Measurements from ENCODE around the gene FCN2.

FCN2 gene

DNA sequence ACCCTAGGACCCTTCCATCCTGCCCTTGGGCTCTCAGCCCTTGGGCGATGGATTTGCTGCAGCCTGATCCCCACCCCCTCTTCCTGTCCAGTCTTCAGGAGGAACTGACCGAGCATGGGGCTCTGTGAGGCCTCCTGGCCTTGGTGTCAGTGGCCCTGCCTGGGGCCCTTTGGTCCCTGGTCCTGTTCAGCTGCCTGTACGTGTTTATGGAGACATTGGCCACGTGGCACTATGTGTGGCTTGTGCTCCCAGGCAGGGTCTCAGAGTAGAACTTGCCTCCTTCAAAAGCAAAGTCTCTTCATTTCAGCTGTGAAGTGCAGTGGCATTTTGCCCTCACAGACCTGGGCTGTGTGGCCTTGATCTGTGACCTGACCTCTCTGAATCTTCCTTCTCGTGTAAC is 11.1 kb downstream of the FCN2 start:
- TF ChIP-seq, protein P1, sequence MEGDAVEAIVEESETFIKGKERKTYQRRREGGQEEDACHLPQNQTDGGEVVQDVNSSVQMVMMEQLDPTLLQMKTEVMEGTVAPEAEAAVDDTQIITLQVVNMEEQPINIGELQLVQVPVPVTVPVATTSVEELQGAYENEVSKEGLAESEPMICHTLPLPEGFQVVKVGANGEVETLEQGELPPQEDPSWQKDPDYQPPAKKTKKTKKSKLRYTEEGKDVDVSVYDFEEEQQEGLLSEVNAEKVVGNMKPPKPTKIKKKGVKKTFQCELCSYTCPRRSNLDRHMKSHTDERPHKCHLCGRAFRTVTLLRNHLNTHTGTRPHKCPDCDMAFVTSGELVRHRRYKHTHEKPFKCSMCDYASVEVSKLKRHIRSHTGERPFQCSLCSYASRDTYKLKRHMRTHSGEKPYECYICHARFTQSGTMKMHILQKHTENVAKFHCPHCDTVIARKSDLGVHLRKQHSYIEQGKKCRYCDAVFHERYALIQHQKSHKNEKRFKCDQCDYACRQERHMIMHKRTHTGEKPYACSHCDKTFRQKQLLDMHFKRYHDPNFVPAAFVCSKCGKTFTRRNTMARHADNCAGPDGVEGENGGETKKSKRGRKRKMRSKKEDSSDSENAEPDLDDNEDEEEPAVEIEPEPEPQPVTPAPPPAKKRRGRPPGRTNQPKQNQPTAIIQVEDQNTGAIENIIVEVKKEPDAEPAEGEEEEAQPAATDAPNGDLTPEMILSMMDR (IDR thresholded peaks at IDR 0.05; ENCODE audit: low read depth, low read length, missing control alignments), result no peak
- DNase-seq (ENCODE audit: extremely low read depth, low read depth), result no peak
- no peak overlapping the region for H3K4me3 ChIP-seq (replicated peaks; ENCODE audit: low read depth, low read length)

DNA sequence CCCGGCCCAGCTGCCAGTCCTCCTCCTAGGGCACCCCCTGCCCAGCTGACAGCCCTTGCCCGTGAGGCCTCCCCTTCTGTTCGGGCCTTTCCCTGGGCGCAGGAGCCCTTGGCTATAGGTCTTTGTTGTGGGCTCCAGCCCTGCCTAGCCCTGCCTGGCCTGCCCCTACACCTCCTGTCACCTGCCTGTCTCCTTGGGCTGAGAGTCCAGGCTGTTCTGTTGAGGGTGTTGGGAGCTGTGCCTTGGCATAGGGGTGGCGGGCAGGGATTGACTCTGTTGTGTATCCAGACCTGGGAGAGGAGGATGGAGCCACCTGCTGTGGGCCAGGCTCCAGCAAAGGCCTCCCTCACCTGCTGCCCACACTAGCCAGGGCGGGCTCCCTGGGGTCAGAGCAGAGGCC is 11.6 kb downstream of the FCN2 start:
- TF ChIP-seq, protein P1 (IDR thresholded peaks at IDR 0.05; ENCODE audit: low read depth, low read length, missing control alignments), result no peak
- no peak overlapping the region for H3K4me3 ChIP-seq (replicated peaks; ENCODE audit: low read depth, low read length)
- DNase-seq (ENCODE audit: extremely low read depth, low read depth), result no peak

DNA sequence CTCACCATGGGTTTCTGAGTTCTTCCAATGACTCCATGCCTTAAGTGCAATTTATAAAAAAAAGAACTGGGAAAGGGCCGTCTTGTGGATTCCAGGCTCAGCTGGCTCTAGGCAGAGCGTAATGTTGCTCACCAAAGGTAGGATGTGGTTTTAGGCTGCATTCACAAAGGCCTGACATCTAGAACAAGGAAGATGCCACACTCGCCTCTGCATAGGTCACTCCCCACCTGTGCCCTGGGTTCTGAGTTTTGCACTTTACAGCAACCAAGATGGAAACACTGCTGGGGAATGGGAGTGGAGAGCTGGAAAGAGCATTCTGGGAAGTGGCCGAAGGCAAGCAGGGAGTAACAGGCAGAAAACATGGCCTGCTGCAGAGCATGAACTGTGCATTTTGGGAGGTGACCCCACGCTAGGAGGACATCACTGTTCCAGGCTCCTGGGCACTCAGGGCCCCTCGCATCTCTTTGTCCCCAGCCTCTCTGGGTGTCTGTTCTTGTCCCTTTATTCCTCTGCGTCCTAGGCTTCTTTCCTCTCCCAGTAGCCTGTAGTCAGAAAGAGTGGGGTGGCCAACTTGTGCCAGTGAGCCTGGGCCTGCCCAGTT is 12.3 kb downstream of the FCN2 start:
- DNase-seq (ENCODE audit: extremely low read depth, low read depth), result no peak
- TF ChIP-seq, protein P1 (IDR thresholded peaks at IDR 0.05; ENCODE audit: low read depth, low read length, missing control alignments), result no peak
- H3K4me3 ChIP-seq (replicated peaks; ENCODE audit: low read depth, low read length), result no peak overlapping the region

DNA sequence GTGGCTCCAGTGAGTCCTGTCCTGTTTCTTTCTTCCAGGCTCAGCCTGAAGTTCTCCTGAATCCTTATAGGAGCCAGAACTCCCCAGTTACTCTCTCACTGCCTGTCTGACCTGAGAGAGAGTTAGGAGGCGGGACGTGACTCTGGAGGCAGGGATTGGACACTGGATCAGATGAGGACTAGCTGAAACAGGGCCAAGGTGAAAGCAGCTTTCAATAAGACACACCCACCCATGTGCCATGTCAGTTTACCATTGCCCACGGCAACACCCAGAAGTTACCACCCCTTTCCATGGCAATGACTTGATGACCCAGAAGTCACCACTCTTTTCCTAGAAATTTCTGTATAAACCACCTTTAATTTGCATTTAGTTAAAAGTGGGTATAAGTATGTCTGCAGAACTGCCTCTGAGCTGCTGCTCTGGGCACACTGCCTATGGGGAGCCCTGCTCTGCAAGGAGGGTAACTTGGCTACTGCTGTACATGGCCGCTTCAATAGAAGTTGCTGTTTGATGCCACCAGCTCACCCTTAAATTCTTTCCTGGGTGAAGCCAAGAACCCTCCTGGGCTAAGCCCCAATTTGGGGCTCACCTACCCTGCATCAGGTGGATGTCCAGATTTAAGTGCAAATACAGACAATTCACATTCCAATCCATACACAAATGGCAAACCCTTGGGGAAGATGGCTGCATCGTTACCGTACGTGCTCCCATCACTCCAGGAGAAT is 13.7 kb downstream of the FCN2 start:
- TF ChIP-seq, protein P1 (IDR thresholded peaks at IDR 0.05; ENCODE audit: low read depth, low read length, missing control alignments), result no peak
- H3K4me3 ChIP-seq (replicated peaks; ENCODE audit: low read depth, low read length), result no peak overlapping the region
- no peak for DNase-seq (ENCODE audit: extremely low read depth, low read depth)

DNA sequence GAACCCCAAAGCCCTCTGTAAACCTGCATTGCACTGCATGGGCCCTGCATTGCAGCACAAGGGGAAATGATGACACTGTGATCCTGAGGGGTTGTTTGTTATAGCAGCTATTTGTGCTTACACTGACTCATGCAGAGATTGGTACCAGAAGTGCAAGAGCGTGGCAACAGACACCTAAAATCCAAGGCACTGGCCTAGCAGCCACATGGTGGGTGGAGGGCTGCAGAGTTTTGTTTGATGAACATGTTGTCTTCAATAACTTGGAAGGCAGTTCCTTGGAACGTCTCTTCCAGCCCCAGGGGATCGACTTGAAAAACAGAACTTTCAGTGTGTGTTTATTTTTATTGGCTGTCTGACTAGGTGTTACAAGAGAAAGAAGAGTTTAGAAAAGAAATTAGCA is 14.5 kb downstream of the FCN2 start:
- DNase-seq (ENCODE audit: extremely low read depth, low read depth), result no peak

DNA sequence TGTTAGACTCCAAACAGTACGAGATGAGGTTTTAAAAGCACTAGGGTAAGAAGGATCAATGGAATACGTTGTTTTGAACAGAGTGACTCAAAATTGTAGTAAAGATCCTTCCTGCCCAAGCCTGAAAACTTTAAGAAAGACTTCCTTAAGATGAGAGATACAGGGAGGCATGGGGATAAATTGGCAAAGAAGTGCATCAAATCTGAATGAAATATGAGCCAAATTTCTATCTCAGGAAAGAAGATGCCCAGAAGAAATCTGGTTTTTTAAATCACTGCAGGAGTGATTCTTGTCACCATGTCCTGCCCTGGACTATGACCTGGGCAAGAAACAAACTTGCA is 14.9 kb downstream of the FCN2 start:
- no peak for DNase-seq (ENCODE audit: extremely low read depth, low read depth)
- H3K4me3 ChIP-seq (replicated peaks; ENCODE audit: low read depth, low read length), result no peak overlapping the region
- TF ChIP-seq, protein P1 (IDR thresholded peaks at IDR 0.05; ENCODE audit: low read depth, low read length, missing control alignments), result no peak

More for the DNA sequence above, 14.5 kb downstream of the FCN2 start:
- H3K4me3 ChIP-seq (replicated peaks; ENCODE audit: low read depth, low read length), result no peak overlapping the region
- TF ChIP-seq, protein P1 (IDR thresholded peaks at IDR 0.05; ENCODE audit: low read depth, low read length, missing control alignments), result no peak
